HL-60 (cell line): ENCODE measurements around the gene ATP10B.

Source experiments
- DNase-seq, 2 experiments: peaks; one replicate each; pipeline ENCODE4 v3.0.0-alpha.2; 2010 to 2020; ENCODE audit warnings: low read depth in 1 of 2, low spot score in 1 of 2
- H3K27ac ChIP-seq: fragments of 250-450 bp; sonication (Bioruptor Pico); replicated peaks from 2 replicates; pipeline ENCODE4 v1.5.1; 2020; ENCODE audit warnings: mild to moderate bottlenecking, moderate library complexity
- H3K27me3 ChIP-seq: fragments of 250-450 bp; sonication (Bioruptor Pico); 2 replicates; pipeline ENCODE4 v1.5.1; 2021; ENCODE audit warnings: mild to moderate bottlenecking, moderate library complexity; ENCODE audit not compliant: insufficient read depth, poor library complexity, severe bottlenecking
- H3K4me3 ChIP-seq: replicated peaks from 2 replicates; pipeline ENCODE4 v1.5.1; 2011; ENCODE audit warnings: mild to moderate bottlenecking, control low read depth, low read length; ENCODE audit not compliant: insufficient read depth
- CTCF ChIP-seq: IDR thresholded peaks from one replicate; pipeline ENCODE4 v1.5.1; 2011; ENCODE audit warnings: low read length, control low read depth, inconsistent platforms; ENCODE audit not compliant: insufficient read depth
- GABPA ChIP-seq: IDR thresholded peaks from 2 replicates; pipeline ENCODE4 v1.6.1; 2012; ENCODE audit warnings: low read depth
- POLR2AphosphoS5 ChIP-seq: IDR thresholded peaks from 2 replicates; pipeline ENCODE4 v1.6.1; 2012; ENCODE audit warnings: low read depth
- REST ChIP-seq: IDR thresholded peaks from 2 replicates; pipeline ENCODE4 v1.6.1; 2012; ENCODE audit warnings: low read depth; ENCODE audit not compliant: insufficient replicate concordance
- SPI1 ChIP-seq: IDR thresholded peaks from 2 replicates; pipeline ENCODE4 v1.6.1; 2012; ENCODE audit warnings: low read depth, mild to moderate bottlenecking, borderline replicate concordance

Gene ATP10B

DNA sequence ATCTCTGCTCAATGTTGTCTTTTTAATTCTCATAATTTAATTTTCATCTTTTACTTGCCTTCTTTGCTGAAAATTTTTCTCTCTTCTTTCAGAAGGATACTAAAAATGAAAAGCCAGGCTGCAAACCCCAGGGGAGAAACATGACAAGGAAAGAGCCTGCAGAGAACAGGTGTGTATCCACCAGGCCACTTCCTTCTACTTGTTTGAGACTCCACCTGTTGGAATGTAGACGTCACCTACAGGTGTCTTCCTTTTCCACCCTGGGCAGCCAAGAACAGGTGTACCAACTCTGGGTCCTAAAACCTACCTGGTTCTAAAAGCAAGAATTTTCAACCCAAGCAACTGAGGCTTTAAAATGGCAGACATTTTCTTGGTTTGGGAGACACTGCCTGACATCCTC, 166.8 kb downstream of the ATP10B start:
- DNase-seq: no peak
- no peak overlapping the region for H3K4me3 ChIP-seq
- H3K27ac ChIP-seq: no peak overlapping the region
- H3K27me3 ChIP-seq: no peaks in the 10 kb centered on the region
- TF ChIP-seq POLR2AphosphoS5 (no peak), REST (no peak), SPI1 (no peak), CTCF (no peak), GABPA (no peak)

DNA sequence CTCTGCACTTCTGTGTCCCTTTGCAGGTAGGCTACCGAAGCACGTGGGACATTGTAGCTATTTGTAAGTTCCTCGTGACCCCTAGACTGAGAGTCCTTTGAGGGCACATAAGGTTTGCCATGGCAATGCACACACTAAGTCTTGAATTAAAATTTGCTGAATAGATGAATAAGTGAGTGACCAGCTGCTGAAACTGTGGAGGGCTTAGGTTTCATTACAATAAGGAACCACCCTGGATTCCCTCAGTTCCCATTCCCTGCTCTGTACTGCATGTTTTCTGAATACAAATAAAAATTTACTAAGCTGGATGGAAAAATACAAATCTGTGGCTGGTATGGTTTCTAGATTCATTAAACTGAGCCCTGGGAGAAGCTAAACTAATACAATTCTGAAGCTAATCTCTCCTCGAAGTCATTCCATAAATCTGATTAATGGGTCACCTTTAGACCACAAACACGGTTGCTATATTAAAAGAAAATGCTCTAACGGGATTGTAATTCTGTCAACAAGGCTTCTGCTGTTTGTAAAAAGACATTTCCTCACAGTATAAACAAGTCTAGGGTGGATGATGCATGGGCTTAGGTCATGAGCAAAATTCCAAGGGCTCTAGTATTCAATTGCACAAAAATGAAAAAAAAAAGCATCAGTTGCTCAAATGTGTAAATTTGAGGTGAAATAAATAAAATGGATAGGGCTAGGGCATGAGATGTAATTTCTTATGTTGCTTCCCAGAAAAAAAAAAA, 172.3 kb downstream of the ATP10B start:
- Histone ChIP-seq H3K27ac (no peak overlapping the region), H3K4me3 (no peak overlapping the region), H3K27me3 (no peaks in the 10 kb centered on the region)
- no peak for TF ChIP-seq REST
- no peak for TF ChIP-seq POLR2AphosphoS5
- TF ChIP-seq CTCF: no peak
- TF ChIP-seq GABPA: no peak
- no peak for TF ChIP-seq SPI1
- no peak for DNase-seq

GRCh38 chr5:160675988-160676387, 176.0 kb downstream of the ATP10B start:
- TF ChIP-seq CTCF (peak; percentile 9), GABPA (no peak), SPI1 (peak; percentile 20; the same call in 1 of the 2 replicates), POLR2AphosphoS5 (no peak), REST (no peak)

More at GRCh38 chr5:160675988-160676387, 176.0 kb downstream of the ATP10B start:
- no peak overlapping the region for H3K27ac ChIP-seq
- DNase-seq: no peak
- no peaks in the 10 kb centered on the region for H3K27me3 ChIP-seq
- H3K4me3 ChIP-seq: no peak overlapping the region
